Thoracic aorta (tissue), 2 donors: Measurements from ENCODE around the gene PSMG3. TPM values are rescaled to one million over a fixed set of nuclear protein-coding genes. Genes with fewer than 3 reads are reported as not detected.
A peak's percentile ranks its signal among the peaks of the same experiment; 100 is the strongest.
"Not testable (repeated sequence)": the region's sequence is repeated elsewhere in the genome, so short reads cannot be mapped to it uniquely, and the experiment has no call there.

Experiments
- ATAC-seq: fragments of 150-250 bp; one replicate; pipeline ENCODE4 v1.8.0; 2017; ENCODE audit warnings: low read depth; ENCODE audit not compliant: insufficient number of reproducible peaks, low FRiP score
- DNase-seq: peaks from one replicate; pipeline ENCODE4 v3.0.0-alpha.2; 2020; ENCODE audit warnings: low spot score
- H3K27ac ChIP-seq, 2 donors: fragments of 200-600 bp; sonication (generic); 1 replicate in 1 of 2; 2 replicates in 1 of 2; pipeline ENCODE4 v1.5.1; 2016; ENCODE audit warnings: mild to moderate bottlenecking in 2 of 2, moderate library complexity in 2 of 2
- H3K27me3 ChIP-seq: fragments of 200-600 bp; sonication (generic); replicated peaks from 2 replicates; pipeline ENCODE4 v1.6.0; 2016; ENCODE audit warnings: mild to moderate bottlenecking; ENCODE audit not compliant: insufficient read depth
- H3K36me3 ChIP-seq: fragments of 200-600 bp; sonication (generic); one replicate; pipeline ENCODE4 v1.5.1; 2016
- H3K4me1 ChIP-seq, 2 donors: fragments of 200-600 bp; sonication (generic); 1 replicate in 1 of 2; 2 replicates in 1 of 2; pipeline versions ENCODE4 v1.5.1 to v1.6.0; 2016; ENCODE audit warnings: low read depth in 2 of 2, mild to moderate bottlenecking in 1 of 2; ENCODE audit not compliant: control insufficient read depth in 1 of 2
- H3K4me3 ChIP-seq: fragments of 200-600 bp; sonication (generic); 2 replicates; pipeline ENCODE4 v1.5.1; 2016; ENCODE audit warnings: mild to moderate bottlenecking
- H3K9me3 ChIP-seq: fragments of 200-600 bp; sonication (generic); 2 replicates; pipeline ENCODE4 v1.5.1; 2016
- total RNA-seq, 2 donors: library from RNA; depleted of rRNA; stranded (reverse); fragments of >200 nt; gene quantifications; one replicate each; pipeline versions ENCODE4 v1.1.0 to v1.2.3, GENCODE V29; 2016
- TF ChIP-seq, protein P1 (sequence below): fragments of 200-600 bp; sonication (generic); IDR thresholded peaks from one replicate; pipeline ENCODE4 v1.5.1; 2019; ENCODE audit warnings: antibody characterized with exemption

Gene PSMG3
- total RNA-seq, 2 donors from 2014 or later: 30.9 to 40.4 TPM

DNA sequence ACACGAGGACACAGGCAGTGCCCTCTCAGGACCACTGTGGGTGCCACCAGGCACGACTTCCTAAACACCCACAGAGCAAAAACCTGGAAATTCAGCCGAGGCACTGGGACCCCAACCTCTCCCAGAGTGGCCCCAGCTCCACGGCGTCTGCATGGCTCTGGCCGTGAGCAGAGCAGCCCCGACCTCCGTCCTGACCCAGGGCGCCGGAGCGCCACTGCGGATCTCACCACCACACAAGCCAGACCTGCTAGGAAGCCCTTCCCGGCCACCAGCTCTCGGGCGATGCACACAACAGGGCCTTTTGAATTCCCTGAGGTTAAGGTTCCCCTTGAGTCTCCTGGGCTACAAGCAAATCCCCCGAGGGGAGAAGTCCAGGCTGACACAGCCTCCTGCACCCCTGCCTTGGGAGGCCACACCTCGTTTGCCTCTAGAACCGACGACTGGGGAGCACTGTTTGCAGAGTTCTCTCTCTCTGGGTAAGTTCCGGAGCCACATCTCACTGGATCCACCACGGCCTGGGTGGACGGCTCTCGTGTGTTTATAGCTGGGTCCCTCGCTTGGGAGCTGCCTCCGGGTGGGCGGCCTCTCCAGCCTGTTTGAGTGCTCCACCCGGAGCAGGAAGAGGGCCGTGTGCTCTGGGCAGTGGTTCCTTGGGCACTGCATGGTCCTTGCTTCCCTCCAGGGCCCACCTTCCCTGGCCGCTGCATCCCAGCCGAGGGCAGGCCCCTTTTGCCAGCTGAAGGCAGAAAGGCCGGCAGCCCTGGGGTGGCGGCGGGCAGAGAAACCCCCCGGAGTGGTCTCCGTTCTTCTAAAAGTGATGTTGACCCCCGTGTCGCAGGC, 15.5 kb upstream of the PSMG3 start:
- ATAC-seq (no peak), DNase-seq (no peak)
- H3K36me3 ChIP-seq: no peaks in the 10 kb centered on the region
- H3K27ac ChIP-seq: no peak overlapping the region
- peaks cover 5% of the 10 kb centered on the region for H3K9me3 ChIP-seq
- TF ChIP-seq, protein P1, sequence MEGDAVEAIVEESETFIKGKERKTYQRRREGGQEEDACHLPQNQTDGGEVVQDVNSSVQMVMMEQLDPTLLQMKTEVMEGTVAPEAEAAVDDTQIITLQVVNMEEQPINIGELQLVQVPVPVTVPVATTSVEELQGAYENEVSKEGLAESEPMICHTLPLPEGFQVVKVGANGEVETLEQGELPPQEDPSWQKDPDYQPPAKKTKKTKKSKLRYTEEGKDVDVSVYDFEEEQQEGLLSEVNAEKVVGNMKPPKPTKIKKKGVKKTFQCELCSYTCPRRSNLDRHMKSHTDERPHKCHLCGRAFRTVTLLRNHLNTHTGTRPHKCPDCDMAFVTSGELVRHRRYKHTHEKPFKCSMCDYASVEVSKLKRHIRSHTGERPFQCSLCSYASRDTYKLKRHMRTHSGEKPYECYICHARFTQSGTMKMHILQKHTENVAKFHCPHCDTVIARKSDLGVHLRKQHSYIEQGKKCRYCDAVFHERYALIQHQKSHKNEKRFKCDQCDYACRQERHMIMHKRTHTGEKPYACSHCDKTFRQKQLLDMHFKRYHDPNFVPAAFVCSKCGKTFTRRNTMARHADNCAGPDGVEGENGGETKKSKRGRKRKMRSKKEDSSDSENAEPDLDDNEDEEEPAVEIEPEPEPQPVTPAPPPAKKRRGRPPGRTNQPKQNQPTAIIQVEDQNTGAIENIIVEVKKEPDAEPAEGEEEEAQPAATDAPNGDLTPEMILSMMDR: no peak
- H3K27me3 ChIP-seq: no peaks in the 10 kb centered on the region
- H3K4me3 ChIP-seq: no peak overlapping the region
- H3K4me1 ChIP-seq: no peaks in the 10 kb centered on the region

DNA sequence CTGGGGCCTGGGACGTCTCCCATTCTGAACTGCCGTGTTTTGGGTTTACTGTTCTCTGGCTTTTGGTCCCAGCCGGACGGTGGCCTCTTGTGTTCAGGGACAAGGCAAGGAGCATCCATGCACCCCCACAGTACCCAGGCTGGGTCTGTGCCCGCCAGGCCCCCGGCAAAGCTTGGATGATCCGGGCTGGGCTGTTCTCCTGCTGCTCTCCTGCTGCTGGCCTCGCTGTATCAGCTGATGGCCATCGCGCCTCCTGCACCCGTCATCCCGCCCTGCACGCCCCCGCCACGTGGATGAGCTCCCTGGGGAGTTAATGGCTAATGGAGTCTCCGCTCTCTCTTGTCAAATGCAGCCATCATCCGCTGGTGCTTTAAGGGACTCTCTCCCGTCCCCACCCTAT, 14.9 kb upstream of the PSMG3 start:
- no peak for ATAC-seq
- TF ChIP-seq, protein P1: no peak
- Histone ChIP-seq H3K27me3 (no peaks in the 10 kb centered on the region), H3K4me1 (peaks cover 0 to under 1% of the 10 kb centered on the region in 2 donors), H3K9me3 (peaks cover 5% of the 10 kb centered on the region), H3K36me3 (no peaks in the 10 kb centered on the region), H3K27ac (no peak overlapping the region), H3K4me3 (no peak overlapping the region)
- DNase-seq: no peak

DNA sequence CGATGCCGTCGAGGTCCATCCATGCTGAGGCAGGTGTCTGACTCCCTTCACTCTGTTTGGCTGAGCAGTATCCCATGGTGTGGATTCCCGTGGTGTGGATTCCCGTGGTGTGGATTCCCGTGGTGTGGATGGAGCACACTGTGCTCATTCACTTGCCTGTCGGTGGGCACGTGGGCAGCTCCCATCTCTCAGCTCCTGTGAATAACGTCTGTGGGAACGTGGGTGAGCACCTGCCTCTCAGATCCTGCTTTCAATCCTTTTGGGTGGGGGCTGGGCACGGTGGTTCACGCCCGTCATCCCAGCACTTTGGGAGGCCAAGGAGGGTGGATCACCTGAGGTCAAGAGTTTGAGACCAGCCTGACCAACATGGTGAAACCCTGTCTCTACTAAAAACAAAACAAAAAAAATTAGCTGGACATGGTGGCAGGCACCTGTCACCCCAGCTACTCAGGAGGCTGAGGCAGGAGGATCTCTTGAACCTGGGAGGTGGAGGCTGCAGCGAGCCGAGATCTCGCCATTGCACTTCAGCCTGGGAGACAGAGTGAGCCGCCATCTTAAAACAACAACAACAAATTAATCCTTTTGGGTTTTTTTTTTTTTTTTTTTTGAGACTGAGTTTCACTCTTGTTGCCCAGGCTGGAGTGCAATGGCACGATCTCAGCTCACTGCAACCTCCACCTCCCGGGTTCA, 13.6 kb upstream of the PSMG3 start:
- not testable (repeated sequence) for H3K27ac ChIP-seq, H3K9me3 ChIP-seq, H3K4me1 ChIP-seq, DNase-seq, H3K27me3 ChIP-seq, ATAC-seq, H3K36me3 ChIP-seq, H3K4me3 ChIP-seq

DNA sequence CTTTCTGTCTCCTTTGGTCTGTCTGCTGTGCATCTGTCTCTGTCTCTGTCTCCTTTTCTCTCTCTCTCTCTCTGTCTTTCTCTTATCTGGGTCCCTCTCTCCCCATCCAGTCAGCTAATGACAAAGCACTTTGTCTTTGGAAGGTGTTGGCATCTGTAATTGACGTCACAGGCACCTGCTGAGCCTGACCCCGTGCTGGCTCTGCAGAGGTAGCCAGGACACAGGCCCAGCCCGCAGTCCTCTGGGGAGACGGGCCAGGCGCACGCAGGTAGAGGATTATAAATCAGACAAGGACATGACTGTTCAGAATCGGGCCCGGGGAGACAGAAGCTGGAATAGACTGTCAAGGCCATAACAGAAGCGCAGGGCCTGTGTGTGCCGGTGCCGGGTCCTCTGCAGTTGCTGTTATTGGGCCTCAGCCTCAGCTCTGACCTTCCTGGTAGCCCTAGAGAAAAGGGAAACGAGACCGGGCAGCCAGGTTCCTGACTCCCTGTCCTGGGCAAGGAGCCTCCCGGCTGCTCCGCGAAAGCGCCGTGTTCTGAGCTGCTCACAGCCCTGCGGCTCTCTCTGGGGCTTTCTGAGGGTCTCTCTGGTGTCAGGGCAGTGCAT, 10.7 kb upstream of the PSMG3 start:
- DNase-seq (no peak), ATAC-seq (no peak)
- TF ChIP-seq, protein P1: no peak
- Histone ChIP-seq H3K27me3 (no peaks in the 10 kb centered on the region), H3K36me3 (no peaks in the 10 kb centered on the region), H3K4me3 (no peak overlapping the region), H3K4me1 (peaks cover 0 to 6% of the 10 kb centered on the region in 2 donors), H3K27ac (no peak overlapping the region), H3K9me3 (no peaks in the 10 kb centered on the region)

DNA sequence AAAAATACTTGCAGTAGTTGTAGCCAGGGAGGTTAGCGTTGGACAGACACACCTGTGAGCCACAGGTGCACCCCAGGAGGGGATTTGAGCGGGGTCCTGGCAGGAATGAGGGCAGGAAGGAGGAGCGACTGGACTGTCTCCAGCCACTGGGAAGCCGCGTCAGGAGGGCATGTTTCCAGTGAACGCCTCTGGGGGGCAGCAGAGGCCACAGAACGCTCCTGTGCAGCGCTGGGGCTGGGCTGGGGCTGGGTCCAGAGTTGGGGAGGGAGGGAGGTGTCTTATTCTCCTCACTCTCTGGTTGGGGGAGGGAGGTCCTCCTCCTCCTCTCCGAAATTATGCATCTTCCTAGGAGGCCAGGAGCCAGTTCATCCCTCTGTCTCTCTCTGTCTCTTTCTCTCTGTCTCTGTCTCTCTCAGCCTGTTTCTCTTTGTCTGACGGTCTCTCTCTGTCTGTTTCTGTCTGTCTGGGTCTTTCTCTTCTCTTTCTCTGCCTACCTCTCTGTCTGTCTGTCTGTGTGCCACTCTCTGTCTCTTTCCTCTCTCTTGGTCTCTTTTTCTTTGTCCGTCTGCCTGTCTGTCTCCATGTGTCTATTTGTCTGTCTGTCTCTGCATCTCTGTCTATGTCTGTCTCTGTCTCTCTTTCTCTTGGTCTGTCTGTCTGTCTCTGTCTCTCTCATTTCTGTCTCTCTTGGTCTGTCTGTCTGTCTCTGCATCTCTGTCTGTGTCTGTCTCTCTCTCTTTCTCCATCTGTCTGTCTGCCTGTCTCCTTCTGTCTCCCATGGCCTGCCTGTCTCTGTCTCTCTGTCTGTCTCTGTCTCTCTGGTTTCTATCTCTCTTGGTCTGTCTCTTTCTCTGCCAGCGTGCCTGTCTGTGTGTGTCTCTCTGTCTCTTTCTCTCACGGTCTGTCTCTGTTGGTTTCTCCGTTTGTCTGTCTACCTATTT, 9.9 kb upstream of the PSMG3 start:
- peaks cover 0 to 6% of the 10 kb centered on the region in 2 donors for H3K4me1 ChIP-seq
- DNase-seq (no peak), ATAC-seq (peak; percentile 90)
- no peak overlapping the region for H3K27ac ChIP-seq
- H3K9me3 ChIP-seq: no peaks in the 10 kb centered on the region
- H3K27me3 ChIP-seq: no peaks in the 10 kb centered on the region
- no peaks in the 10 kb centered on the region for H3K36me3 ChIP-seq
- H3K4me3 ChIP-seq: no peak overlapping the region
- TF ChIP-seq, protein P1: peak; percentile 85
